HG02973 (cell line): ENCODE results near the gene PIK3AP1.

ENCODE experiments used
- ATAC-seq: cut with Tn5 transposase; IDR thresholded peaks from one replicate; pipeline ENCODE4 v1.9.1; 2021; ENCODE audit warnings: moderate library complexity; ENCODE audit not compliant: unreplicated experiment

Gene PIK3AP1

DNA sequence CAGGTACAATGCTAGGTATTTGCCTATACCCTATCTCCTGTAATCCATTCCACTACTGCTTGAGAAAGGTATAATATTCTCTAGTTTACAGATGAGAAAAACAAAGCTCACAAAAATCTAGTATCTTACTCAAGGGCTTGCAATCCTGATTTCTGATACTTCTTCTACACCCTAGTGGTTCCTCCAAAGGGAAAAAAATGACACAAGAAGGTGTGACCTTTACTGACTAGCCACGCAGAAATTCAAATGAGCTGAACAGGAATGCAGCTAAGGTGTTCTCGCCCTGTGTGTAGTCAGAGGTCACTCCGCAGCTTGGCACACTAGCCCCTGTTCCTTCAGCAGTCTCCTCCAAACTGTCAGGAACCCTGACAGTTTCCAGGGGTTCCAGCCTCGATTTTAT is 74.0 kb downstream of the PIK3AP1 start:
- ATAC-seq: no peak

DNA sequence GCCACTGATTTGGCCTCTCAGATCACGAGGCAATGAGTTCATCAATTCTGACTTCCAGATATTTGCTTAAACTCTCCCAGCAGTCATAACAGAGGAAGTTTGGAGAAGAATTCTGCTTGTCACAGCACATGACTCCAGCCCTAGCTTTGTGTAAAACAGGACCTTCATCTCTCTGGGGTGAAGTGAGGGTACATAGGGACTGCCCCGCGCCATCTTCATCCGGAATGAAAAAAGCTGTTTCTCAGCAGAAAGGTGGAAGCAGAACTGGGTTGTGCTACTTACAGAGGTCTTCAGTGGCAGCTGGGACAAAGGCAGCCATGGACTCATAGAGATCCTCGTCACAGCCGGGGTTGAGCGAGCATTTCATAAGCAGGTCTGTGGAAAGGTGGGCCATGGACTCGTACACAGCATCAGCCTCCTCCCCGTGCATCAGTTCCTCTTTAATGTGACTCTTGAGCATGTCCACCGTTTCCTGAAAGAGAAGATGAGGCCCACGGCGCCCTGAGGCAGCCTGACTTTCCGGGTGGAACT is 75.1 kb downstream of the PIK3AP1 start:
- no peak for ATAC-seq

DNA sequence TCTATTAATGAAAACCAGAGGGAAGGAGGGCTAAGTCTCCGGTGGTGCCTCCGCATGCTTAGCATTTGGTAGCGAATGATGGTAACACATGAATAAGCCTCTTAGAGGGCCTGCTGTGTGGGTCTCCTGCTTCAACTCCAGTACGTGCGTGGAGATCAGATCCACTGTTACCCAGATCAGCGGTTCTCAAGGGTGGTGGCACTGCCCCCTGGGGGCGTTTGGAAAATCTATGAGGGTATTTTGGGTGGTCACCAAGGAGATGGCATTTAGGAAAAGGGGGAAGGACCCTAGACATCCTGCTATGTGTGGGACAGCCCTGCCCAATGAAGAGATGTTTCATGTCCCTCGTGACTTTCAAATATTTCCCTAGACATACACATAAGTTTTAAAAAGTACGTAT is 76.4 kb downstream of the PIK3AP1 start:
- no peak for ATAC-seq

DNA sequence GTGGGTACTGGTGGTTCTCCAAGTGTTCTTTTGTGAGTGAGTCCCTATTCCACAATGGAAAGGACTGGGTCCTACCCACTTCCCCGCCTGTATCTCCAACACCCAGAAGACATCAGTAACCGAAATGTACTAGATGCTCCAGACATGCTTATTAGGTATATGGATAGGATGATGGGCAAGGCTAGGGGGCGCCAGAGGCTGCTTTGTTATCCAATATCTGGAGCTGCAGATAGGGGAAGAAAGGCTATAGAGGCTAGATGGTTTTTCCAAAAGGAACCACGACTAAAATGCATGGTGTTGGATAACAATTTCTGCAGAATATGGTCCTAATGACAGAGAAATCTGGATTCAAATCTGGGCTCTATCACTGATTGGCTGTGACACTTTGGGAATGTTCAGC is 77.3 kb downstream of the PIK3AP1 start:
- no peak for ATAC-seq

DNA sequence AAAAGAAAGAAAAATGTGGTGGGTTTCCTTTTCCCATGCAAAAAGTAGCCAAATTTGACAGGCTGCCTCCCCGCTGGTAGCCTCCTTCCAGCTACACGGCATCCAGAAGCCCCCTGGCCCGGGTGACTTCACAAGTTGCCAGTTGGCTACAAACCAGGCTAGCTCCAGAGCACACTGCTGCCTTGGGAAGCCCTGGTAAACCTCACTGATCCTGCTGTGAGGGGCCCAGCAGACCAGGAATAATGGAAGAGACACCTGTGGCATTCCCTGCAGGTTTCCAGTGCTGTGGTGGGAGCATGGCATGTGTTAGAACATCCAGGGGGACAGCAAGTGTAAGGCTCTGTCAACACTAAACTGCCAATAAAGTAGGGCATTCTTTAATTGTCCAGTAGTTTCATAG is 77.8 kb downstream of the PIK3AP1 start:
- no peak for ATAC-seq

DNA sequence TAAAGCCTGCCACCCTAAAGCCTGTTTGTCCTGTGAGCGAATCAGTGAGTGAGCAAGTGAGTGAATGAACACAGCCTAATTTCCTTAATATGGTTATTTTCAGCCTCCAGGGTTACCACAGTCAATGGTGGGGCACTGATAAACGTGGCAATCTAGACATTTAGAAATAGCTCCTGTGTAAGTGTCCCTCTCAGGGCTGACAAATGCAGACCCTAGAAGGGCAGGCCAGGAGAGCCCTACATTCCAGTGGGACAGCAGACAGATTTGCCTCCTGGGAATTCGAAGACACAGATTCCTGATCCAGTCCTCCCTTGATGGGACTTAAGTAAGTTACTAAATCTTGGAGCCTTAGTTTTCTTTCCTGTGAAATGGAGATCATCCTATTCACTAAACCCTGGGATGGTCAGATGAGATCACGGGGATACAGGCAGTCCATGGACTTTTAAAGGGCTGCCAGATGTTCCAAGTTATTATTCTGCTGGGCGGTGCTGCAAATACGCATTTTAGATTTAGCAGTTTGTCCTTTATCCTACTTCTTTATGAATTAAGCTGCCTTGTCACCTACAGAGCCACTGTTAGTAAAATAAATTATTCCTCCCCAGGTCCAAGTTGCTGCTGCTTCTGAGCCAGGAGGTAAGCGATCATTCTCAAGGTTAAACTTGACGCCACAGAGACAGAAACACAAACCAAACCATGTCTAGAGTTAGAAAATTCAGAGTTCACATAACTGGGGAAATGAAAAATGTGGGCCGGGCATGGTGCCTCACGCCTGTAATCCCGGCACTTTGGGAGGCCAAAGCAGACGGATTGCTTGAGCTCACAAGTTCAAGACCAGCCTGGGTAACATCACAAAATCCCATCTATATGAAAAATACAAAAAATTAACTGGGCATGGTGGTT is 78.7 kb downstream of the PIK3AP1 start:
- ATAC-seq: no peak

DNA sequence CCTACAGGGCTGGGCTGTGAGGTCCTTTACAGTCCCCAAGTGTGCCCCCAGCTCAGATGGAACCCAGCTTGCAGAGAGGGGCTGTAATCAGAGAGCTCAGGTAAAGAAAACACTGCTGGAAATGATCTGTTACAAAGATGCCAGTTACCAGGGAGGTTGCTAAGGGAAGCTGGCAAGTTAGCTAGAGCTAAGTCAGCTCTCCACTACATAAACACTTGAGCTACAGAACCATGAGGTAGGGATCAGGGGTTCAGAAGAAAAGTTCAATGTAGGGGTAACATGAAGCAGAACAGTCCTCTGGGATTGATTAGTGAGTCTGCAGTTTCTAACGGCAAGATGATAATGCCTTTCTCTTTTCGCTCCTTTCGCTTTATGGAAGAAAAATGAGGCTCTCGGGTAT is 80.4 kb downstream of the PIK3AP1 start:
- no peak for ATAC-seq

DNA sequence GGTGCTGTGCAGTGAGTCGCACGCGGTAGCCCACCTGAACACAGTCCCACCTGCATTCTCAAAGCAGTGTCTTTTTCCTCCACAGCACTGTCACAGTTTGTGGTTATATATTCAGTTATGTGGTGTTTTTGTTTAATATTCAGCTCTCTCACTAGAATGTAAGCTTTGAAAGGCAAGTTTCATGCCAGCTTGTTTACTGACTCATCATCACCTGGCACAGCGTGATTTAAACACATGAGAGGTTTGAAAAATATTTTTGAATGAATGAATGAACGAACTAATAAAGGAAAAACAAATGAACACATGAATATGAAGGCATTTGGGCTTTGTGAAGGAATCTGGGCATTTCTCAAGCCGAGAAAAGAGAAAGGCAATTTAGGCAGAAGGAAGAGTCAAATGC is 81.6 kb downstream of the PIK3AP1 start:
- no peak for ATAC-seq

DNA sequence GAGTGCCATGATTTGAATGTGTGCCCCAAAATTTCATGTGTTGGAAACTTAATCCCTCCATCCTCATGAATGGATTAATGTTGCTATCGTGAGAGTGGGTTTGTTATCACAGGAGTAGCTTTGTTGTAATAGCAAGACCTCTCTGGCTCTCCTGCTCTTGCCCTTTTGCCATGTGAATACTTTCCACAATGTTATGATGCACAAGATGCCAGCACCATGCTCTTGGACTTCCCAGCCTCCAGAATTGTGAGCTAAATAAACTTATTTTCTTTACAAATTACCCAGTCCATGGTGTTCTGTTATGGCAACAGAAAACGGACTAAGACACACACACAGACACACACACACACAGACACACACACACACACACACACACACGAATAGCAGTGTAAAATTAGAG is 82.2 kb downstream of the PIK3AP1 start:
- ATAC-seq: no peak

DNA sequence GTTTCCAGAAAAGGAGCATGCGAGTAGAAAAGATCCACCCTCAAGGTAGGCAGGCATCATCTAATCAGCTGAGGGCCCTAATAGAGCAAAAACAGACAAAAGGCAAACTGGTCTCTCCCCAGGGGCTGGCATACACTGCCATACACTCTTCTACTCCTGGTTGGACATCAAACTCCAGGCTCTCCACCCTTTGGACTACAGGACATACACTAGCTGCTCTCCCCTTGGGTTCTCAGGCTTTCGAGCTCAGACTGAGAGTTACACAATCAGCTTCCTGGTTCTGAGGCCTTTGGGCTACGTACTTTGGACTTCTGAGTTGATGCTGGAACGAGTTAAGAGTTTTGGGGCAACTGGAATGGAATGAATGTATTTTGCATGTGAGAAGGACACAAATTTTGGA is 82.6 kb downstream of the PIK3AP1 start:
- ATAC-seq: no peak

DNA sequence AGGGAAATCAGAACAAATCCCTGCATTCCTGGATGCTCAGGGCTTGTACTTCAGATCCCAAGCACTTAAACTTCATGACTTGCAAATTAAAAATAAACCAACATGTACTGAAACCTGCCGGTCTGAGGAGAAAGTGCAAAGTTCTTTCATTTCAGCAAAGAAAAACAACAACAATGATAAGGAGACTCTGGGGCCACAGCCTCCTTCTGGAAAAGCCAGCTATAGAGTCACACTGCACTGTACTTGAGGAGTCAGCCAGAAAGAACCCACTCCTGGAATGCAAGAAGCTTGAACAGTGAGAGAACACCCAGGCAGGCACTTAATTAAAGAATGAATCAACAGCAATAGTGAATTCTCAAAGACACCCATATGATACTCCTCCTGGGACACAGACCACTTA is 83.8 kb downstream of the PIK3AP1 start:
- ATAC-seq: no peak

DNA sequence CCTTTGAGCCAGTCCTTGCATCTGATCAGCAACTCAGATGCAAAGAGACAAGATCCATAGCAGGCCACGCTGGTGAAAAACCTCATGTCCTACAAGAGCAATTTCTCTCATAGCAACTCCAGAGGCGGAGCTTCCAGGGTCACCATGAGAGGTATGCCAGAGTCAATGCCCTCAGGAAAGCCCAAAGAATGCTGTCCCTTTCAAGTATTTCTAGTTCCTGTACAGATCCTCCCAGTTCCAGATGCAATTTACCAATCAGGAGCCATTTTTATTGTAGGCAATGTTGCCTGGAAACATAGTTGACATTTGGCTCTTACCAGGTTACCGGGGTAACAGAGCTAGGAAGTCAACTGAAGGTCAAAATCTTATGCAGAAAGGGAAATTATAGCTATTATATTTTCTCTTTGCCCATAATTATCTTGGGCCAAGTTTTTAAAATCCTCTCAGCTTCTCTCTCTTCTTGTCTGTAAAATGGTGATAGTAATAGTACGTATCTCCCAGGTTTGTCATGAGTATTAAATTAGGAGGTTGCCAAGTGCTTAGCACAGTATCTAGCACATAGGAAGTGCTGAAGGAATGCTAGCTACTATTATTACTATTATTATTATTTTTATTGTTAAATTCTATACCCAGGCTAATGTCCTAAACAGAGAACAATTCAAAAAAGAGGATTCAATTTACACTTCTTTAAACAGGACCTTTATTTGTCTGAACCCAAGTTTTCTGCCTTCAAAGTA is 87.2 kb downstream of the PIK3AP1 start:
- no peak for ATAC-seq

DNA sequence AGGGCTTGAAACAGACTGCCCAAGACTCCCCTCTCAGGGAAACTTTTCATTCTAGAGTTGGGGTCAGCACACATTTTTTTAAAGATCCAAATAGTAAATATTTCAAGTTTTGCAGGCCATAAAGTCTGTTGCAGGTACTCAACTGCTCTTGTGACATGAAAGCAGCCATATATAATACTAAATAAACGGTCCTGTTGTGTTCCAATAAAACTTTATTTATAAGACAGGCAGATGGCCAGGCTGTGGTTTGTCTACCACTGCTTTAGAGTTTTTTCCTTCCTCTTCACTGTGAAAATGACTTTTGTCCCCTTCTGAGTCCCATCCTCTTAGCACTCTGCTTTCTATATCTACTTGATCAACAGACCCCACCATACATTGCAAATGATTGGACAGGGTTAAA is 93.0 kb downstream of the PIK3AP1 start:
- ATAC-seq: no peak

DNA sequence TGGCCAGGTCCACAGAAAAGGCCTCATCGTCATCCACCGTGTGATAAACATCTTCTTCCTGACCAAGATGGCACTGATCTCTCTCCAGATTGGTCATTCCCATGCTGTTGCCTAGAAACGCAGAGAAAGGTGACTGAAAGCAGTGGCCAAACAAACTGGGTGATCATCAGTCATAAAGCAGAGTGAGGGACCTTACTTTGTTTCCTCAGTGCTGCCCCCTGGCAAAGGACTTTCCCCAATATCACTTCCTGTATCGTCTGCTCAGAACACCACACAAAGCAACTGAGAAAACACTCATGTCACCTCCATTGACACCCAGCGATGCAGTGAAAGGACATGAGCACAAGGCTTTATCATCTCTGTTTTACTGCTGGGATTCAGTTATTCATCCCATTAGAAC is 93.5 kb downstream of the PIK3AP1 start:
- no peak for ATAC-seq

DNA sequence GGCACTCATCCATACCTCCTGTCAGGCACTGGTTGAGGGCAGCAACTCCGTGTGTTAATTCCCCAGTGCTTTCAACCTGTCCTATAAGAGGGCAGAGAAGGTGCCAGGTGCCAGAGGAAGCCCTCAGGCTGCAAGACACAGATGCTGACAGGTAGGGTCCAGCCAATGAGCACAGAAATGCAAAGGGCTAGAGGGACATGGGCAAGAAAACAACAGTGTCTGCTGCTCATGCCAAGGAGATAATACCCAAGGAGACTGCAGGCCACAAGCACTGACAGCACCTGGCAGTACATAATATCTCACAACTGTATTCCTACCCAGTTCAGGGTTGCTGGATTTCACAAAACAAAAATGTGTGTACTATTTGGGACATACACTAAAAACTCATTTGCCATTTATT is 95.1 kb downstream of the PIK3AP1 start:
- no peak for ATAC-seq

DNA sequence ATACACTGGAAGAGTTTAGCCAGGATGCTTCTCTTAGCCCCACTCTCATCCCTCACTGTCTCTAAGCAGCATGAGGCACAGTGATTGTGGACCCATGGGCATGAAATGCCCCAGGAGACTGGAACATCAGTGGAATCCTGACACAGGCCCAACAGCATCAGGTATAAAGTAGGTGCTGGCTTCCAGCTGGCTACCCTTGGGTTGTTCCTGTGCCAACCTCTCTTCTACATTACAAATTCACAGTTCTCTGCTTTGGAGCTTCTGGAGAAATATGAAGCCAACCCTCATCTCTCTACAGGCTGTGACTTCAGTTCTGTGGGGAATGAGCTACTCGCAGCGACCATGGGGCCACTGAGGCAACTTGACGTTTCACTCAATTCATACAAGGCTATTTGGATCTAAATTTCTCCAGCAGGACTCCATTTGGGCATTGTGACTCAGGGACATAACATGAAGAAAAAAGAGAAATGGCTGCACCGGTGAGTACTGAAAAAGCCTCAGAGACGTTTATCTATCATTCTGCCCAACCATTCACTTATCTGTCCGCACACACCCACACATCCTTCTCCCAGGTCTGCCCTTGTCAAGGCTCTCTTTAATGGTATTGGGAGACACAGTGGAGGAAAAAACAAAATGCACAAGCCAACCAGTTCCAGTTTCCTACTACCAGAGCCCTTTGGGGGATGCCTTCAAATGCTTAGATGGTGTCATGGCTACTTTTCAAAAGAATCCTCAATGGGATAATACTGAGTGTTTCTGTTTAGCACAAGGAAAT is 98.1 kb downstream of the PIK3AP1 start:
- no peak for ATAC-seq

DNA sequence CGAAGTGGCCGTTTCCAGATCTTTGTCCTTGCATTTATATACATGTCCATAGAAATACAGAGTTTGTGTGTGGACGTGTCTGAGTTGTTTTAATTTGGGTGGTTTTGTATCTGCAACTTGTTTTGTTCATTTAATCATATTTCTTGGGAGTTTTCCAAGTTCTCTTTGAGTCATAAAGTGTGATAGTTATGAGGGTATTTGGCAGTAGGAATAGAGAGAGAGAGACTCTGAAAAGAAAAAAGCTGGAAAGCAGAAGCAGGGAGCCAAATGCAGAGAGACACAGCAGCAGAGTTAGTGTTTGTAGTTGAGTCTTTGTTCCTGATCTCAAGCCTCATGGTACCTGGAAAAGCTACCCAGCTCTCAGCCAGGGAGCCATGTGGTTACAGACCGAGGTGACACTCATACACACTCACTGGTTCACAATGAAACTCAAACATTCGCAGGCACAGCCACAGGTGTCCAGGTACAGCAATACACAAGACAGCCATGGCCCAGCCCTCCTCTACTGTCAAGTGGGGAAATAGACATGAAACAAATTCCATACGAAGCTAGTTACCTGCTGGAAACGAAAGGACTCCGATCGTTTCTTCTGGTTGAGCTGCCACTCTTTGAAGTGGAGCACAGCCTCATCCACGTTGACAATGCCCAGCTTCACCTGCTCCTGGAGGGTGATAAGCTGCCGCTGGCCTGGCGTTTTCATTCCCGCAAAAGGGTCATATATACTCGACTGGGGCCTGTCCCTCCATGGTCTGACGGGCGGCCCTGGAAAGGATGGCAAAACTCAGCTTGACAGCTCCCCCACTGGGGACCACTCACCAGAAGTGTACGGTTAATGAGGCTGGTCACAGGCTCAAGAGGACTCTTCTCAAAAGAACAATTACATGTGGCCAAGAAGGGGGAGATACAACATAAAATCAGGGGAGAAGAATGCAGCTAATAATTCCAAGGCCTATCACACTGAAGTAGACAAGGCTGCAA is 100.2 kb downstream of the PIK3AP1 start:
- ATAC-seq: no peak

DNA sequence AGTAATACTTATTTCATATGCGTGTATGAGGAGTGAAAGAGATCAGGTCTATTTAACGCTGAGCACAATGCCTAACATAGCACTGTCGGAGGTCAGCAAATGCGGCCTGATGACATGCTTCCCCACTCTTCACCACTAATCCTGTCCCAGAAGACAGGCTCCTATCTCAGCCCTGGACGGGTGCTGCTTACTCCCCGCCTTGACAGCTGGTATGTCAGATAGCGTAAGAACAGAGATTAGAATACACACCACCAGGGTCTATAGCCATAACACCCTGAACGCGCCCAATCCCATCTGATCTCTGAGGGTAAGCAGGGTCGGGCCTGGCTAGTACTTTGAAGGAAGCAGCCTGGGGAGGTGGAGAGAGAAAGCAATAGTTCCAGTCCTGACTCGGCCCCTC is 101.2 kb downstream of the PIK3AP1 start:
- ATAC-seq: no peak

DNA sequence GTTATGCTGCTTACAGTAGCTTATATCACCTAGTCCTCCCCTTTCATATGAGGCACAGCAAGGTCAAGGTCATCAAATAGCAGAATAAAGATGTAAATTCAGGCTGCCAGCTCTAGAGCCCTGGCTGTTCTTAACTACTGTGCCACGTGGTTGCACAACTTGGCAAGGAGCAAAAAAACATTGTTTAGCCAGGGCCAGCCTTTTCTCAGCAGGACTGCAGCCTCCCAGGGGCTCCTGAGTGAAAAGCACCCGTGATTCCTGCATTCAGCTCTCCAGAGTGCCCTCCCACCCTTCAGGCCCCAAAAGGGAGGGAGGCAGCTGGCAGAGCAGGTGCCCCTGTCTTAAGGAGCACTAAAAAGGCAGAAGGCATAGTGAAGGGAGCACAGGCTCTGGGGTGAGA is 101.7 kb downstream of the PIK3AP1 start:
- ATAC-seq: no peak

DNA sequence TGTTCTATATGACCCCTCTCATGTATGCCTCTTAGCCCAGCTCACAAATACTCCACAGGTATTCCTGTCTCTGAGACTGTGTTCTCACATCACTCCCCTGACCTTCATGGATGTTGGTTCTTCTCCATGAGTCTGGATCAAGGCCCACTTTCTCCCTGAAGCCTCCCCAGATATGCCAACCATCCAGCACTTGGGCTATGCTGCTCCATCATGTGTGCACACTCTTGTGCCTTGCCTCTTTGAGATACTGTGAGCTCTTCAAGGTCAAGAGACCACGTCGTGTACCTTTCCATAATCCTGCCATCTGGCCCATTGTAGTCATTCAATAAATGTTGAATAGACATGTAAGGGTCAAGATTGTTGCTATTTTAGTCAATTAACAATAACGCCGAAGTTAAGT is 103.4 kb downstream of the PIK3AP1 start:
- ATAC-seq: no peak
